GM21390 (cell line): ENCODE data around the gene EPB41L4B.
"Not testable (repeated sequence)": the region's sequence is repeated elsewhere in the genome, so short reads cannot be mapped to it uniquely, and the experiment has no call there.

Source experiments
- ATAC-seq: cut with Tn5 transposase; IDR thresholded peaks from one replicate; pipeline ENCODE4 v1.9.1; 2021; ENCODE audit not compliant: unreplicated experiment

EPB41L4B gene

DNA sequence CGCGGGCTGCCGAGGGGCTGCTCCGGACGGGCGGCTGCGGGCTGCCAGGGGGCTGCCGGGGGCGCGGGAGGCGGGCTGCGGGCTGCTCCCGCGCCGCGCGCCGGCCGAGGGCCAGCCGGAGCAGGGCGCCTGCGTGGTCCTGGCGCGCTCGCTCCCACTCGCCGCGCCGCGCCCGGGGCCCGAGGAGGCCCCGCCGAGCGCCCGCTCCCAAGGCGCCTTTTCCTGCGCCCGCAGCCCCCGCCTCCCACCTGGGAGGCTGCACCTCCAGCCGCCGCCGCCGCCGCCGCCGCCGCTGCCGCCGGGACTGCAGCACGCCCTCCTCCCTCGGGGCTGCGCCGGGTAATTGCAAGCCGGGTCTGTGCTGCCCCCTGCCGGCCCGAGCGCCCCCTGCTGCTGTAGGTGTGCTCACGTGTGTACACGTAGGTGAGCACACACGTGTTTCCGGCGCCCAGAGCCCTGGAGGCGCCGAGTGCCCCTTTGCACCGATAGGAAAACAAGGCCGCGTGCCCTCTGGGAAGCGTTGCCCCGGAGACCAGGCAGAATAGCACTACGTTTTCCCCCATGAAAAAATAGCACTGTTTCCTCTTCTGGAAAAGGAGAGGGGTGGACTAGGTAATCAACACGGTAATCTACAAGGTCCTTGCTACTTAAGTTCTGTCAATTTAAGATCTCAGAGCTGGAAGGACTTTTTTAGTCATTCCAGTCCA lies at the start of gene EPB41L4B:
EPB41L4B (minus strand) TSS at position 318 of the 707 bp plus-strand sequence. CDS start 613 bp downstream, outside the sequence.
- ATAC-seq: peak; percentile 99

DNA sequence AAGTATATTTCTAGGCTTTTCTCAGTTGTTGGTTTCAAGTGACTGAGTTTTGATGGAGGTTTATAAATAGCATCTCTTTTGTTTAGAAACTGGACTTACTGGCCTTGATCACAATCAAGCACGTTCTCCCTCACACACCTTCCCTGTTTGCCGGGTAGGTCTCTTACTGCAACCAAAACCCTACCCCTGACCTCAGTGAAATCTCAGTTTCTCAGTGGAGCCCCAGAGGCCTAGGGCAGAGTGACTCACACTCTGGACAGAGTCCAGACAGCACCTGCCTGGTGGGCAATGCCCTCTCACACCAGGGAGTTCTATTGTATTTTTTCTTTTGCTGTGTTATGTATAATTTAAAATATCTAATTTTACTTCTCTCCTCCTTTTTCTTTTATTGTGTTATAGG lies 48.4 kb upstream of the EPB41L4B start:
- ATAC-seq: peak; percentile 93

DNA sequence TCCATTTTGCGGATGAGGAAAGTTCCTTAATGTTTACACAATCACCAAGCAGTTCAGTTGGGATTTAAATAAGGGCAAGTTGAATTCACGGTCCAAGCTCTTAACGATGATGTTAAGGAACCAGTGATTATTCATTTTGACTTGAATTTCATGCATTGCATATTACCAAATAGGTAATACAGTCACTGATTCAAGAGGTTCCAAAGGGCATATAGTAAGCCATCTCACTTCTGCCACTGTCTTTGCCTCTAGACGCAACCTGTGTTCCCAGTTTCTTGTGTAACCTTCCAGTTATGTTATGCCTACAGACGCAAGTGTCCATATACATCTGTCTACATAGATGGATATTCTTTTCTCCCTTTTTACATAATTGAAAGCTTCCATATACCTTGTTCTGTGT lies 39.9 kb upstream of the EPB41L4B start:
- no peak for ATAC-seq

DNA sequence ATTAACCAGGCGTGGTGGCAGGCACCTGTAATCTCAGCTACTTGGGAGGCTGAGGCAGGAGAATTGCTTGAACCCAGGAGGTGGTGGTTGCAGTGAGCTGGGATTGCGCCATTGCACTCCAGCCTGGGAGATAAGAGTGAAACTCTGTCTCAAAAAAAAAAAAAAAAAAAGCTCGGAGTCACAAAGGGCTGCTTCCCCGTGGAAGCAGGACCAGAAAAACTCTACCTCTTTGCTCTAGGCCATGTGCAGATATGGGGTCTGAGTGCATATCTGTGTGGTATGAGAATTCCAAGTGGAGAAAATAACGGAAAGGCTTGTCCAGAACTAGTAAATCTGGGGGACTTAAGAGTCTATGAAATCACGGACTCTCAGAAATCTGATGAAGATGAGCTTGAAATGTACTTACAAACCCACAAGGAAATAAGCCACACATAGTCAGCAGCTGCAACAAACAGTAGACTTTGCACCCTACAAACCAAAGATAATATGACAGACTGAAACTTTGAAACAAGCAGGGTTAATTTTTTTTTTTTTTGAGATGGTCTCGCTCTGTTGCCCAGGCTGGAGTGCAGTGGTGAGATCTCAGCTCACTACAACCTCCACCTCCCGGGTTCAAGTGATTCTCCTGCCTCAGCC lies 38.2 kb upstream of the EPB41L4B start:
- not testable (repeated sequence) for ATAC-seq

DNA sequence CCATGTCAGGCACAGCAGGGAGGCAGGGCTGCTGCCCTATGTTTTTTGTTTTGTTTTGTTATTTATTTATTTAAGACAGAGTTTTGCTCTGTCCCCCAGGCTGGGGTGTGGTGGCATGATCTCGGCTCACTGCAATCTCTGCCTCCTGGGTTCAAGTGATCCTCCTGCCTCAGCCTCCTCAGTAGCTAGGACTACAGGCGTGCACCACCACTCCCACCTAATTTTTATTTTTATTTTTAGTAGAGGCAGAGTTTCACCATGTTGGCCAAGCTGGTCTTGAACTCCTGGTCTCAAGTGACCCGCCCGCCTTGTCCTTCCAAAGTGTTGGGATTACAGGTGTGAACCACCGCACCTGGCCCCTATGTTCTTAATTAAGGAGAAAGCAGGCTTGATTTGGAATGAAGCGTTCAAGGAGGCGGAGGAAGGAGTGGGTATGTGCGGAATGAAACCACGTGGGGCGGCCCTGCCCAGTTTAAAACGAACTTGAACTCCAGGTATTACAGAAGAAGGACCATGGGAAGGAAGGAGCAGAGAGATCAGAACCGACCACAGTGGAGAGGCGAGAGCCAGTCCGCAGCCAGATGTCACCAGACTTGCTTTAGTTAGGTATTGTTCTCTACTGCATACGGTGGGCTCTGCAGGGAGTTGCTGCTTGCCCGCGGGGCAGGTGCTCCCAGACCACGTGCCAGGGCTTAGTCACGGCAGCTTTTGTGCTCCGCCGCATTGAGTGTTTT lies 34.9 kb upstream of the EPB41L4B start:
- ATAC-seq: no peak

DNA sequence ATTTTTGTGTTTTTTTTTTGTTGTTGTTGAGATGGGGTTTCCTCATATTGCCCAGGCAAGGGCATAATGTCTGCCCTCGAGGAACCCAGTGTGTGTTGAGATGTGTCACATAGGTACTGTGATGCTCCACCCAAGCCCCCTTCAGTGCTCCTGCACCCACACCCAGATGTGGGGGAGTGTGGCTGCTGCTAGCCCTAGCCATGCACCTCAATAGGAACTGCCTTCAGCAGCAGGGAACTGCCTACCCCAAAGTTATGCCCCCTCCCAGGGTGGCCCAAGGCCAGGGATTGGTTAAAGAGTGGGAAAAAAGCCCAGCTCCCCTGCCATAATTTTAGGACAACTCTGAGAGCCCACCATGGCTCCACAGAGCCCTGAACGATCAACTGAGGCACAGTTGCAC lies 33.3 kb upstream of the EPB41L4B start:
- ATAC-seq: no peak

DNA sequence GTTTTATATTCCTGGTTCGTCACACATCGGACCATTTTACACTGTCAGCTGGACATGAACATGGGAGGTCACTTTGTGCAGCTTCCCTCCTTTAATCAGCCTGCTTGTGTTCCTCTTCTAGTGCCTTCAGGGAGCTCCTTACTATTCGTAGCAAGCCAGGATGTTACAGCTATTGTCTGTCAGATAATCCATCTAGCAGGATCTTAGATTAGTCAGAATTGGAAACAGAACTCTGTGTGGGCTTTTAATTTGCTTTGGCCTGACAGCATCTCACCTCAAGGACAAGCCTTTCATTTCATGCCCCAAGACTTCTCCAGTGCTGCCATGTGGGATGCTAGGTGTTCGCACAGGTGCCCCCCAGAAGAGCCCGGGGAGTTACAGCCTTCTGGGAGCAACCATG lies 30.2 kb upstream of the EPB41L4B start:
- ATAC-seq: no peak

DNA sequence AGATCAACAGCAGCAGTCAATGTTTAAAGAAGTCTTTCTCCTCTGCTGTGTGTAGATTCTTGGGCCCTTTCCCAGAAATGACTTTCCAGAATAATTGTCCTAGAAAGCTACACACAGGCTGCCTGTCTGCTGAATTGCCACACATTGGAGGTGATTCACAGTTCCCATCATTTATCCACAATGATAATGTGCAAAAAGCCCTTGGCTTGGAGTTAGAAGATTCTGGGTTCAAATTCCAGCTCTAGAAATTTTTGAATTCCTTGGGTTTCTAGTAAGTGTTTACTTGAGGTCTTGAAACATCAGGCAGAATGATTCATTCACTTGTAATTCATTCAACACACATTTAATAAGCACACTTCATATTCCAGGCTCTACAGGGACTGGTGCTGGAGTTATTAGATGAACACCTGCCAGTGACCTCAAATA lies 28.6 kb upstream of the EPB41L4B start:
- no peak for ATAC-seq

DNA sequence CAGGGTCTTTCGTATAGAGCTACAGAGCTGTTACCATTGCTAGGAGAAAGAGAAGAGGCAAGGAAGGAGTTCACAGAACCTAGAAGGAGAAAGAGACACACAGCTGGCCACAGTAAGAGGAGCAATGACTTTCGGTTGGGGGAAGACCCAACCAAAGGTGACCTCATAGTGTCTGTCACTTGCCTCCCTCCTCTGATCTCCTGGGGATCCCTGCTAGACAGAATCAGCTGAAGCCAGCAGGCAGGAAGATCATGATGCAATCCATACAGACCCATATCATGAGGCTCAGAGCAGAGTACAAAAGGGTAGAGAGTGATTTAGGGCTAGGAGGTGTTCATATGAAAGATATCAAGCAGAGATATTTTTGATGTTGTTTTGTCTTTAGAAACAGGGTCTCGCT lies 26.0 kb upstream of the EPB41L4B start:
- ATAC-seq: no peak

DNA sequence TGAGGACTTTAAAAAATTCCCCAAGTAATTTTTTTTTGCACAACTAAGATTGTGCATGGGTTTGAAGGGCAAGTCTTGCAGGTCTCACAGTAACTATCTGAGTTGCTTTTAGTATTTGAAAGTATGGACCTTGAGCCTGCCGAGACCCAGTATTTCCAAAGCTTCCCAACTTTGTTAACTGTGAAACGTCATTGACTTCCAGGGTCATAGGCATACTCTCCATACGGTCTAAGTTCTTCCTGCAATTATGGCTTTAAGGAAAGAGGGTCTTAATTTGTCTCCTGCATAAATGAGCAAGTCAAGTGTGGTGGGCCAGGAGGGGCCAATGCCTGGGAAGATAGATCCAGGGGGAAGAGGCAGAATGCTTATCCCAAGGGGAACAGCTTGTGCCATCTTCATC lies 24.0 kb upstream of the EPB41L4B start:
- no peak for ATAC-seq

DNA sequence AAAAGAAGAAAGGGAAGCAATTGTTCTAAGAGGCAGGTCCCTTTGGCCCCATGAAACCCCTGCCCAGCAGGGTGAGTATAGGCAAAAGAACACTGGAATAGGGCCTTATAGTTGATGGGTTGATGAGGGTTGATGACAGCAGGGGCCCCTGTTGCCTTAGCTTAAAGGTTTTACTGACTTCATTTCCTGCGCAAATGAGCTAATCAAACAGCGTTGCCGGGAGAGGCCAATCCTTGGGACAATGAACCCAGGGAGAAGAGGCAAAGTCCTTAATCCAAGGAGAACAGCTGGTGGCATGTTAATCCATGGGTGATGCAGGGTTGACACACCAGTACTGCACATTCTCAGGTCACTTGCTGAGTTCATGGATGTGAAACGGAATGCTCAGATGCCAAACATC lies 22.0 kb upstream of the EPB41L4B start:
- no peak for ATAC-seq

DNA sequence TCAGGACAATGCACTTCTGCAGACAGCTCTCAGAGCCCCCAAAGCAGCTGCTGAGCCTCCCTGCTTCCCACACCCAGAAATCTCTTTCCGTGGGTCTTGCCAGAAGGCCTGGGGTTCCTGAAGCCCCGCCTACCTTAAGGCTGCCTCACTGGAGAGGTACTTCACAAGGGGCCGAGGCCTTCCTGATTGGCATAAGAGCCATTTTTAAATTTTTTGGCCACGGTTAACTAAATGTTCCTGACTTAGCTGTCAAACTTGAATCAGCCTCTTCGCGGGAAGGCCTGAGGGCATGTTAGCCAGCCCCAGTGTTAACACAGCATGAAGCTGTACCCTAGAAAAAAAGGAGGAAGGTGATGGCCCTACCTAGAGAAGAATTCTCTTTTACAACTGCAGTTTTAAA lies 20.7 kb upstream of the EPB41L4B start:
- ATAC-seq: no peak

DNA sequence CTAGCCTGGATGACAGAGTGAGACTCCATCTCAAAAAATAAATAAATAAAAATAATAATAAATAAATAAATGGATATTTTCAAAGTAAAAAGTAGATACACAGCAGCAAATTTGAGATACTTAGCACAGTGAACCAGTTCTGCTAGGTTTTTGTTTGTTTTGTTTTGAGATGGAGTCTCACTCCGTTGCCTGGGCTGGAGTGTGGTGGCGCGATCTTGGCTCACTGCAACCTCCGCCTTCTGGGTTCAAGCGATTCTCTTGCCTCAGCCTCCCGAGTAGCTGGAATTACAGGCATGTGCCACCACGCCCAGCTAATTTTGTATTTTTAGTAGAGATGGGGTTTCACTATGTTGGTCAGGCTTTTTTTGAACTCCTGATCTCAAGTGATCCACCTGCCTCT lies 20.1 kb upstream of the EPB41L4B start:
- not testable (repeated sequence) for ATAC-seq

DNA sequence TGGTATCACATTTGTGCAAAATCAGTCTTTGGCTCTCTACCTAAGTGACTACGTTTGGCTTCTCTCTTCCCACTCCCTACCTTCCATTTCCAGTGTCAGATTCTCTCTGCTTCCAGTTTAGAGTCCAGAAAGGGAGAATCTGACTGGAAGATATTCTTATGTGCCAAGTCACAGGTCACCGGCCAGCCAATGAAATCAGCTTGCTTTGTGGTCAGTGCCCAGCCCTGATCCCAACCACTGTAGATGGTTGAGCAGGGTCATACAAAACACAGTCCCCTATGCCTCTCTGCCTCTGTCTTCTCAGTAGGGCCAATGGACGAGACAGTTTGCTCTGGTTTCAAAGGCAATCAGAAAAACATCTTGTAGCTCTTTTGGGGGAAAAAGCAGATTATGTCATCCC lies 15.6 kb upstream of the EPB41L4B start:
- no peak for ATAC-seq

DNA sequence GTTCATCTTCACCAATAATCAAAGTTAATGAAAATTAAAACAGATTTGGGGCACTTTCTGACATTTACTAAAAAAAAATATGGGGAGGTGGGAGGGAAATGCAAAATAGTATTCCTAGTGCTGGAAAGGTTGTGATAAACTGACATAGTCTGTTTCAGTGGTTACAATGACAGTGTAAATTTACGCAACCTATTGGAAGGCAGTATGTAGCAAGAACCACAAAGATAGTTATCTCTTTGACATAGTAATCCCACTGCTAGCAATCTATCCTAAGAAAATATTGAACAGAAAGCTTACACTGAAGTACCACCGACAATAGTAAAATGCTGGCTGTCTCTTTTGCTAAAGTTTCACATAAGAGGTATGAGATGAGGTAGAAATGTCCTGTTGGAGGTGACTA lies 15.1 kb upstream of the EPB41L4B start:
- no peak for ATAC-seq

DNA sequence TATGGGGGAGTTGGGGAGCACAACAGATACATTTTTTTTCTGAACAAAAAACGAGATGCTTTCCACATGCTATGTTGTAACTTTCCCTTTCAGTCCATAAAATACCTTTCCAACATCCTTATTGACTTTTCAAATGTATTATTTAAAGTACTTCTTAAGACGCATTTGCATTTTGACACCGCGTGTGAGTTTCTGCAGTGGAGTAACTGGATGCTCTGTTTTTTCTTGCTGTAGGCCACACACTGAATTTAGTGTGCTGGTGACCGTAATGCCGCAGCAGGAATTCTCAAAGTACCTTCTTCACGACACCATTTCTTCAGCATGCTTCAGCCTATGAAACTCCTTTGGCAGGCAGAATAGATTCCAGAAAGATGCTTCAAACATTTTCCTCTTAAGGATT lies 14.3 kb upstream of the EPB41L4B start:
- no peak for ATAC-seq

DNA sequence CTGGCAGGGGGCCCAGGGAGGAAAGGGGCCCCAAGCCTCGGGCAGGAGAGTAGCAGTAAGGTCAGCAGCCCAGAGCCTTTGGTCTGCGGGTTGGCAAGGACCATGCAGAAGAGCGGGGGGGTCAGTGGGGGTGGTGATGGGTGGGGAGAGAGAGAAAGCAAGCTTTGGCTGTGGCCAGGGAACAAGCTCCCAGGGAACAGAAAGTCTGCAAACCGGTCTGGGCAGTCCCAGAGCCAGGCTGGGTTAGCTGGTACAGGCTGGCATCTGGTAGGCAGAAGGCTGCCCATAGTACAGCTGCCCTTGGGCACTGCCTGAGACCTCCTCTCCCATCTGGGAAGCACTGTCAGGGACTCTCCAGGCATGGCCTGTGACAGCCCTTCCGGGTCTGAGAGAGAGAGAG lies 10.5 kb upstream of the EPB41L4B start:
- no peak for ATAC-seq

DNA sequence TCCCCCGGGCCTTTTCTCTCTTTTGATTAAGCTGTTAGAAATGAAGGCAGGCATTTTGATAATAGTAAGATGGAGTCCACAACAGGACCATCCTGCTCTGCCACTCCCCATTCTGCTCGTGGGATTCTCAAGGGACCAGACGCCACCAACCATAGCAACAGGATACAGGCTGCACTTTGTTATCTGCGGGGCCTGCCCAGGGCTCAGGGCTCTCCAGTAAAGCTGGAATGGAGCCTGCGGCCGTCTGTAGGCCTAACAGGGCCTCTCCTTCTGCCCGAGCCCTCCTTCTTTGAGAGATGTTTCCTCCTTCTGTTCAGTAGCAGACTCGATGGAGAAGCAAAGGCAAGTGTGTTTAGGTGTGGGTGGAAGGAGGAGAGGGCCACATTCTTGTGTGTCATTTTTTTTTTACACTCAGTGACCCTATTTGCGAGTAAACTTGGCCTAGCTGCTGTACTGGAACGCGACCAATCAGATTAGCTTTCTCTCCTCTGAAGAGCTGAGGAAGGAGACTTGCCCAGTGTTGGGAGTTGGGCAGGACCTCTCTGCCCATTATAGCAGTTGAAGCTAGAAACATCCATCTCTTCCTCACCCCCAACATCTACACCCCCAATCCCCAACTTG lies 8.9 kb upstream of the EPB41L4B start:
- ATAC-seq: no peak

DNA sequence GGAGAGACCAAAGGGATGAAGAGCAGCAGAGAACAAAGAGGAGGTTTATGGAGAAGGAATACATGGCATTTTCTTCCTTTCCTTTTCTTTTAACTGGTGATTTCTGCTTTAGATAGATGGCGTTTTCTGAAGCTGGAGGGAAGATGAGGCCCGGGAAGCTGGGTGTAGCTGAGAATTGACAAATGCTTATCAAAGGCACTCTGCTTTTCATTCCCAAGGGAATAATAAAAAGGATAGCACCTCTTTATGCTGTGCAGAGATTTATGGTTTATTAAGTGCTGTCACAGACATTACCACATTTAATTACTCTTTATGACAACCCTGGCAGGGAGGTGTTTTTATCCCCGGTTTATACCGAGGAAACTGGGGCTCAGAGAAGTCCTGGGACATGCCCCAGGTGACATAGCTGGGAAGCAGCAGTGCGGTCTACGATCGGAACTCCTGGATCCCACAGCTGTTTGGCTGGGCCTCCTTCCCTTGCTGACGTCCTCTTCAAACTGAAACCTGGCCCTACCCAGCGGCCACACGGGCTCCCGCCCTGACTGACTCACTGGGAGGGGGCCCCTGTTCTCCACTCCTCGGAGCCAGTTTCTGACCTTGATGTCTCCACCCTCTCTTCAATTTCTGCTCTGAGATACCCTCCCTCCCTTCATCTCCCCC lies 8.2 kb upstream of the EPB41L4B start:
- ATAC-seq: no peak

DNA sequence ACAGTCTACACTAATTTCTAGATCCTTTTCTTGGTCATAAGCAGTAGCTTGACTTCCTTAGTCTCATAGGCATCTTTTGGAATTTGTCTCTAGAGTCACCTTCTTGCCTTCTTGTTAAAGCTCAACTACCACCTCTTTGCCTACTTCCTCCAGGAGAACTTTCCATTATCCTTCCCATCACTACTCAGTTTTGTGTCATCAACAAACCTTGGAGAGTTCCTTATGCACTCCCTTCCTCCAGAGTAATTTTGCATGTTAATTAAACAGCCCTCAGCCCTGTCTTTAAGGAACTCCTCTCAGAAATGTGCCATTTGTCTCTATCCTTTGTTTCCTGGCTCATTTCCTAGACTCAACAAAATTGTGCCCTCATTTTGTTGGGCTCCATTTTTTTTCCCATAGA lies 4.2 kb upstream of the EPB41L4B start:
- no peak for ATAC-seq

DNA sequence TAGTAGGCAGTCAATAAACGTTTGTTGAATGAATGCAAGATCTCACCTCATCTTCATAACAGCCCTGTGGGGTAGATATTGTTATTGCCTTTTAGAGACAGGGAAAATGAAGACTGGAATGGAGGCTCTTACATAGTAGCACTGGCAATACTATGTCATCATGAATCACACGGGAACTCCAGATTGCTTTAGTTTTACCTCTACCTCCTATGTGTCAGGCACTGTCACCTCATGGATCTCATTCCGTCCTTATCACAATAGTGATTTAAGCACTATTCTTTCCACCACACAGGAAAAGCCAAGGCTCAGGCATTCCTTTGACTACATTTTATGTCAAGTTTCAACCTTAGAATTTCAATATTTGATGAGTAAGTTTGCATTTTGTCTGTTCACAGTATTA lies 2.9 kb upstream of the EPB41L4B start:
- ATAC-seq: no peak
